Activated T-cell treated with anti-CD3 and anti-CD28 coated beads for 48 hours (primary cell): Measurements from ENCODE around the gene GNAS.
"Not testable (repeated sequence)": the region's sequence is repeated elsewhere in the genome, so short reads cannot be mapped to it uniquely, and the experiment has no call there.

Experiments
- DNase-seq: peaks from one replicate; pipeline ENCODE4 v3.0.0-alpha.2; 2020; ENCODE audit warnings: low read depth

GNAS gene

GRCh38 chr20:58828804-58829203 is 23.7 kb upstream of the GNAS start:
- DNase-seq = not testable (repeated sequence)

GRCh38 chr20:58829531-58829941 is 23.0 kb upstream of the GNAS start:
- DNase-seq = no peak

- DNase-seq = no peak
Observed at GRCh38 chr20:58832457-58832856, 20.1 kb upstream of the GNAS start.

- DNase-seq = no peak
Observed at GRCh38 chr20:58833921-58834320, 18.6 kb upstream of the GNAS start.

- DNase-seq = no peak
Observed at GRCh38 chr20:58835231-58835630, 17.3 kb upstream of the GNAS start.

GRCh38 chr20:58836616-58837204 is 15.8 kb upstream of the GNAS start:
- no peak for DNase-seq

GRCh38 chr20:58837717-58838116 is 14.8 kb upstream of the GNAS start:
- no peak for DNase-seq

GRCh38 chr20:58838174-58838573 is 14.3 kb upstream of the GNAS start:
- DNase-seq = no peak

GRCh38 chr20:58839474-58839874 is 13.0 kb upstream of the GNAS start:
- no peak for DNase-seq

- DNase-seq = no peak
Observed at GRCh38 chr20:58839991-58840747, 12.3 kb upstream of the GNAS start.

- DNase-seq = no peak
Observed at GRCh38 chr20:58840816-58841538, 11.5 kb upstream of the GNAS start.

GRCh38 chr20:58841539-58842264 is 10.8 kb upstream of the GNAS start:
- no peak for DNase-seq

GRCh38 chr20:58842276-58842675 is 10.2 kb upstream of the GNAS start:
- DNase-seq = no peak

- no peak for DNase-seq
Observed at GRCh38 chr20:58843128-58843556, 9.4 kb upstream of the GNAS start.

GRCh38 chr20:58845706-58846105 is 6.8 kb upstream of the GNAS start:
- no peak for DNase-seq

- no peak for DNase-seq
Observed at GRCh38 chr20:58847463-58847862, 5.1 kb upstream of the GNAS start.

GRCh38 chr20:58850693-58851174 is 1.8 kb upstream of the GNAS start, which contains the start of gene GNAS-AS1:
Gene GNAS-AS1, minus strand, starts transcription at chr20:58850902.
- DNase-seq = peak; percentile 79

GRCh38 chr20:58851221-58851968 is 1.1 kb upstream of the GNAS start:
- DNase-seq = no peak

- DNase-seq = no peak
Observed at GRCh38 chr20:58851969-58852458, 502 bp upstream of the GNAS start.

GRCh38 chr20:58853466-58853865 is 950 bp downstream of the GNAS start:
- DNase-seq = no peak

- DNase-seq = no peak
Observed at GRCh38 chr20:58853976-58854637, 1.6 kb downstream of the GNAS start.
